GM12878 (cell line): ENCODE measurements around the gene PHYHIPL. TPM values are rescaled to one million over a fixed set of nuclear protein-coding genes. Genes with fewer than 3 reads are reported as not detected.
"Not testable (repeated sequence)": the region's sequence is repeated elsewhere in the genome, so short reads cannot be mapped to it uniquely, and the experiment has no call there.

ENCODE experiments used
- ATAC-seq: fragments of 200-7000 bp; cut with Tn5 transposase; 3 replicates; pipeline ENCODE4 v1.9.1; 2020; ENCODE audit warnings: mild to moderate bottlenecking, moderate library complexity
- BruUV-seq: library from RNA; stranded (reverse); fragments of 400-500 nt; replicated peaks from 2 replicates; lab custom pipeline; 2021; lab: Mats Ljungman, UMichigan
- CTCF ChIA-PET: fragments of 300-600 bp; sonication (Branson Sonifier 250); formaldehyde crosslinking; extraction: SDS; loops from one replicate; lab custom pipeline; 2021; ENCODE audit warnings: inconsistent platforms; lab: Yijun Ruan, JAX
- POLR2A ChIA-PET: fragments of 350-600 bp; formaldehyde crosslinking; extraction: SDS; loops from one replicate; lab custom pipeline; 2021; ENCODE audit warnings: inconsistent platforms; lab: Charles Lee
- RAD21 ChIA-PET: fragments of 300-600 bp; sonication (Branson Sonifier 250); formaldehyde crosslinking; loops from one replicate; lab custom pipeline; 2023; ENCODE audit warnings: antibody characterized with exemption; ENCODE audit not compliant: unreplicated experiment; lab: Charles Lee
- SMC1A ChIA-PET: fragments of 300-600 bp; sonication (Branson Sonifier 250); formaldehyde crosslinking; loops from one replicate; lab custom pipeline; 2023; ENCODE audit not compliant: unreplicated experiment, uncharacterized antibody; lab: Charles Lee
- DNase-seq: peaks from one replicate; pipeline ENCODE4 v3.0.0-alpha.2; 2011; ENCODE audit warnings: low read depth, low spot score
- FAIRE-seq: peaks from 3 replicates; lab custom pipeline; 2011; peaks lifted over from hg19 to GRCh38; lab: Jason Lieb, UNC
- H2AFZ ChIP-seq: 2 replicates; pipeline ENCODE4 v1.6.0; 2011; ENCODE audit warnings: low read depth, low read length, control low read depth; ENCODE audit not compliant: control insufficient read depth
- H3K27ac ChIP-seq: 2 replicates; pipeline ENCODE4 v1.5.1; 2011; ENCODE audit warnings: control low read depth; ENCODE audit not compliant: control insufficient read depth, insufficient read depth
- H3K27me3 ChIP-seq, 2 experiments: replicated peaks in 1 of 2; 2 replicates each; pipeline versions ENCODE4 v1.6.0 to v1.6.1; 2011; ENCODE audit warnings: low read length in 1 of 2; ENCODE audit not compliant: control insufficient read depth in 2 of 2, insufficient read depth in 2 of 2
- H3K36me3 ChIP-seq, 2 experiments: 2 replicates each; pipeline ENCODE4 v1.5.1; 2011; ENCODE audit warnings: low read length in 1 of 2; ENCODE audit not compliant: control insufficient read depth in 2 of 2, insufficient read depth in 2 of 2
- H3K4me1 ChIP-seq: 2 replicates; pipeline ENCODE4 v1.6.1; 2011; ENCODE audit warnings: mild to moderate bottlenecking, low read length, moderate library complexity, mixed read lengths; ENCODE audit not compliant: control insufficient read depth, insufficient read depth
- H3K4me2 ChIP-seq: 2 replicates; pipeline ENCODE4 v1.6.0; 2011; ENCODE audit warnings: control low read depth; ENCODE audit not compliant: control insufficient read depth, insufficient read depth
- H3K4me3 ChIP-seq: fragments of 200-600 bp; sonication (generic); 2 replicates; pipeline ENCODE4 v1.5.1; 2016
- H3K79me2 ChIP-seq: 2 replicates; pipeline ENCODE4 v1.6.0; 2011; ENCODE audit warnings: low read length; ENCODE audit not compliant: control insufficient read depth, insufficient read depth
- H3K9ac ChIP-seq: 2 replicates; pipeline ENCODE4 v1.8.0; 2011; ENCODE audit warnings: low read length, control low read depth, mixed read lengths; ENCODE audit not compliant: control insufficient read depth, insufficient read depth
- H3K9me3 ChIP-seq: replicated peaks from 3 replicates; pipeline ENCODE4 v1.5.1; 2011; ENCODE audit warnings: mild to moderate bottlenecking, low read length; ENCODE audit not compliant: control insufficient read depth, insufficient read depth
- H4K20me1 ChIP-seq: 2 replicates; pipeline ENCODE4 v1.6.0; 2011; ENCODE audit not compliant: control insufficient read depth, insufficient read depth
- ESRRA ChIP-seq: IDR thresholded peaks from 2 replicates; pipeline ENCODE4 v1.6.1; 2012; ENCODE audit warnings: mild to moderate bottlenecking, low read length, improper control_type of control experiment
- MYB ChIP-seq: fragments of 150-350 bp; IDR thresholded peaks from 2 replicates; pipeline ENCODE4 v1.6.1; 2014; ENCODE audit warnings: mild to moderate bottlenecking, low read depth, low read length, borderline replicate concordance
- PML ChIP-seq: IDR thresholded peaks from 2 replicates; pipeline ENCODE4 v1.6.1; 2012; ENCODE audit warnings: low read length, inconsistent platforms
- SP1 ChIP-seq: IDR thresholded peaks from one replicate; pipeline ENCODE4 v1.6.1; 2011; ENCODE audit warnings: low read depth, low read length
- TCF12 ChIP-seq: IDR thresholded peaks from 2 replicates; pipeline ENCODE4 v1.6.1; 2011; ENCODE audit warnings: low read depth, mild to moderate bottlenecking, low read length
- ZNF592 ChIP-seq: fragments of 450-650 bp; IDR thresholded peaks from 2 replicates; pipeline ENCODE4 v1.6.1; 2017; ENCODE audit warnings: mild to moderate bottlenecking, moderate library complexity
- ZZZ3 ChIP-seq: IDR thresholded peaks from 2 replicates; pipeline ENCODE4 v1.6.1; 2011; ENCODE audit warnings: low read depth; ENCODE audit not compliant: control insufficient read depth, insufficient read length
- WGBS: methylation state at CpG from one replicate; pipeline ENCODE4 v1.1.6; 2016; ENCODE audit warnings: low lambda C conversion rate; ENCODE audit not compliant: insufficient replicate concordance, insufficient coverage; ENCODE audit errors: missing lambda C conversion rate; 5-methylcytosine and 5-hydroxymethylcytosine counted together
- in situ Hi-C: fragments of 300-500 bp; cut with MboI; formaldehyde crosslinking; loops from 9 replicates; pipeline ENCODE4 v1.14.3; 2018; ENCODE audit warnings: mixed read lengths
- intact Hi-C: fragments of 100-400 bp; cut with micrococcal nuclease; formaldehyde crosslinking; loops from one replicate; pipeline ENCODE4 v1.14.2; 2022; ENCODE audit not compliant: unreplicated experiment
- polyA plus RNA-seq, 11 experiments: library from polyadenylated mRNA; depleted of rRNA in 4 of 11; unstranded in 6 of 11; stranded (reverse) in 5 of 11; fragments of >200 nt; fragmentation: Nextera tagmentation in 4 of 11; fragmentation: Illumina TruSeq in 1 of 11; extraction: Ambion mirVana in 4 of 11; extraction: Trizol in 1 of 11; gene quantifications; 1 replicate in 1 of 11; 2 replicates in 10 of 11; pipeline versions ENCODE4 v1.2.1 to v1.2.3, GENCODE V29; 2011 to 2016; ENCODE audit warnings: inconsistent platforms in 2 of 11, missing spikeins in 2 of 11, low read depth in 1 of 11
- total RNA-seq, 4 experiments: library from RNA; depleted of rRNA in 3 of 4; stranded (reverse); fragments of >200 nt in 3 of 4; fragmentation: Illumina TruSeq in 1 of 4; extraction: Trizol in 1 of 4; gene quantifications; 2 replicates each; pipeline versions ENCODE4 v1.2.1 to v1.2.3, GENCODE V29; 2013 to 2021

PHYHIPL gene
- total and polyA plus RNA-seq, 10 of the 15 experiments (the other 5 are each of a cell fraction or from before 2014, with no cell fraction given) = 0.06 to 0.40 (median 0.18) TPM; not detected in 2

- TF ChIP-seq PML (no peak), ZZZ3 (no peak), TCF12 (no peak), MYB (no peak), SP1 (no peak), ZNF592 (no peak), ESRRA (no peak)
- TF ChIP-seq, all 136 proteins: peak for 0
Measured at GRCh38 chr10:59237775-59238174, 61.3 kb downstream of the PHYHIPL start (continued).

DNA sequence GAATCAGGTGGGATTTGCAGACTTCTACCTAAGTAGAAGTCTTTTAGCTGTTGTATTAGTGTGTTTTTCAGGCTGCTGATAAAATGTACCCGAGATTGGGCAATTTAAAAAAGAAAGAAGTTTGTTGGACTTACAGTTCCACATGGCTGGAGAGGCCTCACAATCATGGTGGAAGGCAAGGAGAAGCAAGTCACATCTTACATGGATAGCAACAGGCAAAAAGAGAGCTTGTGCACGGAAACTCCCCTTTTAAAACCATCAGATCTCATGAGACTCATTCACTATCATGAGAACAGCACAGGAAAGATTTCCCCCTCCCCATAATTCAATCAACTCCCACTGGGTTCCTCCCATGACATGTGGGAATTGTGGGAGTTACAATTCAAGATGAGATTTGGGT is 62.7 kb downstream of the PHYHIPL start:
- H3K36me3 ChIP-seq, DNase-seq, H3K4me1 ChIP-seq, H3K27ac ChIP-seq, H3K4me2 ChIP-seq, H3K4me3 ChIP-seq, ATAC-seq, FAIRE-seq, in situ Hi-C loops, H3K79me2 ChIP-seq, H3K27me3 ChIP-seq, H2AFZ ChIP-seq, H3K9me3 ChIP-seq, BruUV-seq, H4K20me1 ChIP-seq, POLR2A ChIA-PET, H3K9ac ChIP-seq: not testable (repeated sequence)
- WGBS = 6% methylated on average over 2 of the region's 2 CpGs
- intact Hi-C loops = loop anchor here (1.0 kb wide), 1 partner anchor 287 kb away; no protein-coding TSS in a partner anchor
- CTCF ChIA-PET = interaction anchor here (0.7 to 2.6 kb wide), 8 partner anchors 8 to 463 kb away, joined by 3 to 14 read pairs (median 4); no protein-coding TSS in a partner anchor
- RAD21 ChIA-PET = interaction anchor here (1.6 kb wide), 1 partner anchor 287 kb away, joined by 4 read pairs; no protein-coding TSS in a partner anchor
- SMC1A ChIA-PET = interaction anchor here (0.7 to 2.3 kb wide), 3 partner anchors 191 to 291 kb away, joined by 3 to 10 read pairs (median 4); no protein-coding TSS in a partner anchor
